ENCODE measurements around the gene POLR2B.
A peak's percentile ranks its signal among the peaks of the same experiment; 100 is the strongest.

The POLR2B gene

DNA sequence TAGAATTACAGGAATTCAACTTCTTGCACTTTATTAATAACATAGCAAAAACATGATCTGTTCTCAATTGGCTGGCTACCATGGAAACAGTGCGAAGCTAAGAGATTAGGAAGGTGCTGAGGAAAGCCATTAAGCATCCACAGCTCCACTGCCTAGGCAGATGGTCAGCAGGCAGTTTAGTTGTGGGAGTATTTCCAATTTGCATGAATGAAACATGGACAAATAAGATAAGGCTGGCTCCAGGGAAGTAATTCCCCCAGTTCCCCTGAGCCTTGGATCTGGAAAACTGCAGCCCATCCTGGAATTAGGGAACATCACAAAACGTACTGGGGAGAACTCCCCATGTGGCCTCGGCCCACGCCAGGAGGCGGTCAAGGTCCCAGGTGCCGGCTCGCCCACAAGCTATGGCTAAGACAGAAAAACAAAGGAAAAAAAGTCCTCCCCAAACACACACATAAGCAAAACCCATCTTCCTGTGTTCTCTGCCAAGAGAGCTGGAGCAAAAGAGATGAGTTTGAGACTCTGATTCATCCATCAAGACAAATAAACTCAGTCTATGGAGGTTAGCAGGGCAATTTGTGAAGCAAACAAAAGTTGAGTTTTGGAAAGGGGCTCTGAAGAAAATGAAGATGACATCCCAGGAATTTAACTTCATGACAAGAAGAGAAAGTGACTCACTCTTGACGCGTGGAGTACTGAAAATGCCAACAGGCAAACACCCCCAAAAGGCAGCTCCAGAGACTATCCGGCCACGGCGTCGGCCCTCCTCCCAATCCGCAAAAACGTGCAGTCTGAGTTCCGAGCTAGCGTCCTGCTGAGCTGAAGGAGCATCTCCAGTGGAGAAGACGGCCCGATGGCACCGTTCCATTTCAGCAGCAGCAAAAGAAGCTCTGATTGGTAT lies 86.4 kb downstream of the POLR2B start:
- Histone ChIP-seq H3K27ac (ENCODE audit: extremely low read depth, low read depth, low read length) (no peak overlapping the region), H3K4me1 (ENCODE audit: control insufficient read depth, insufficient read depth, low read length) (peaks cover 11% of the 10 kb centered on the region), H3K4me3 (ENCODE audit: low read depth, low read length) (no peak overlapping the region), H3K36me3 (ENCODE audit: control insufficient read depth in 2 of 2, insufficient read depth in 1 of 2, low read length in 2 of 2) (no peaks in the 10 kb centered on the region), H3K9me3 (ENCODE audit: control insufficient read depth, insufficient read depth, low read depth, low read length) (no peaks in the 10 kb centered on the region)
- TF ChIP-seq ZNF266 (tag by site-specific recombination; IDR thresholded peaks at IDR 0.05; ENCODE audit: low read depth) (no peak), ZBTB17 (tag by site-specific recombination; IDR thresholded peaks at IDR 0.05) (peak; percentile 24; the same call in 1 of the 2 replicates)
- TF ChIP-seq, protein P1, sequence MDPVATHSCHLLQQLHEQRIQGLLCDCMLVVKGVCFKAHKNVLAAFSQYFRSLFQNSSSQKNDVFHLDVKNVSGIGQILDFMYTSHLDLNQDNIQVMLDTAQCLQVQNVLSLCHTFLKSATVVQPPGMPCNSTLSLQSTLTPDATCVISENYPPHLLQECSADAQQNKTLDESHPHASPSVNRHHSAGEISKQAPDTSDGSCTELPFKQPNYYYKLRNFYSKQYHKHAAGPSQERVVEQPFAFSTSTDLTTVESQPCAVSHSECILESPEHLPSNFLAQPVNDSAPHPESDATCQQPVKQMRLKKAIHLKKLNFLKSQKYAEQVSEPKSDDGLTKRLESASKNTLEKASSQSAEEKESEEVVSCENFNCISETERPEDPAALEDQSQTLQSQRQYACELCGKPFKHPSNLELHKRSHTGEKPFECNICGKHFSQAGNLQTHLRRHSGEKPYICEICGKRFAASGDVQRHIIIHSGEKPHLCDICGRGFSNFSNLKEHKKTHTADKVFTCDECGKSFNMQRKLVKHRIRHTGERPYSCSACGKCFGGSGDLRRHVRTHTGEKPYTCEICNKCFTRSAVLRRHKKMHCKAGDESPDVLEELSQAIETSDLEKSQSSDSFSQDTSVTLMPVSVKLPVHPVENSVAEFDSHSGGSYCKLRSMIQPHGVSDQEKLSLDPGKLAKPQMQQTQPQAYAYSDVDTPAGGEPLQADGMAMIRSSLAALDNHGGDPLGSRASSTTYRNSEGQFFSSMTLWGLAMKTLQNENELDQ (tag by site-specific recombination; IDR thresholded peaks at IDR 0.05; ENCODE audit: low read depth): no peak
- CTCF ChIA-PET: no interaction called here
- POLR2A ChIA-PET: no interaction called here

DNA sequence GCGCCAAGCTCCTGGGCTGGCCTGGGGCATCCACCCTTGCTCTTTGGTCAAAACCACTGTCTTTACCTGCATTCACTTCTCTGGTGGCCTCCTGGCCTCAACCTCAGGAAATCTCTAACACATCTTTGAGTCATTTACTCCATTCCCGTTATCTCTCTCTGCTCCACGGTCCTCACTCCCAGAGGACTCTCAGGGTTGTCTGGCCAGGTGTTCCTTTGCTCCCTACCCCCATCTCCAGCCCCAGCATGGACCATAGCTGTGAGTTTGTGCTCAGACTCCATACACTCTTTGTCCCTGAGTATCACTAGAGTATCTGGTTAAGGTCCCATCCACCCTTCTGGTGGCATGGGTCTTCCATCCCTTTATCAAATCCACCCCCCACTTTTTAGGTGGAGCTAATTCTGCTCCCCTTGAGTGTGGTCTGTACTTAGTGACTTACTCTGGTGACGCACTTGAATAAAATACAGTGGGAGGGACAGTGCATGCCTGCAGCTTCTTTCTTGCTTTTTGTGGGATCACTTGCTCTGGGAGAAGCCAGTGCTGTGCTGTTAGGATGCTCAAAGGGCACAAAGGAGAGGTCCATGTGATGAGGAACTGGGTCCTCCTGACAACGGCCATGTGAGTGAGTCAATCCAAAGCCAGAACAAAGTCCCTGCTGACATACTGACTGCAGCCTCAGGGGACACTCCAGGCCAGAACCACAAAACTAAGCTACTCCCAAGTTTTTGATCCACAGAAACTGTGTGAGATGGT lies 87.2 kb downstream of the POLR2B start:
- no peaks in the 10 kb centered on the region for H3K9me3 ChIP-seq (ENCODE audit: control insufficient read depth, insufficient read depth, low read depth, low read length)
- CTCF ChIA-PET: no interaction called here
- peaks cover 11% of the 10 kb centered on the region for H3K4me1 ChIP-seq (ENCODE audit: control insufficient read depth, insufficient read depth, low read length)
- POLR2A ChIA-PET: interaction anchor here (0.7 kb wide), 1 partner anchor 344 kb away, joined by 7 read pairs; no protein-coding TSS in a partner anchor
- no peak for TF ChIP-seq ZNF221 (tag by site-specific recombination; IDR thresholded peaks at IDR 0.05; ENCODE audit: borderline replicate concordance)
- TF ChIP-seq ZNF830 (tag by site-specific recombination; IDR thresholded peaks at IDR 0.05; ENCODE audit: low read depth): no peak
- TF ChIP-seq OSR2 (tag by site-specific recombination; IDR thresholded peaks at IDR 0.05): 0 out of 2 replicates have a peak, but pooled peaks have one; percentile 18
- TF ChIP-seq ZBTB26 (tag by site-specific recombination; optimal IDR thresholded peaks at IDR 0.05): no peak
- TF ChIP-seq ZNF510 (tag by site-specific recombination; IDR thresholded peaks at IDR 0.05; ENCODE audit: insufficient replicate concordance): no peak
- TF ChIP-seq, protein P2, sequence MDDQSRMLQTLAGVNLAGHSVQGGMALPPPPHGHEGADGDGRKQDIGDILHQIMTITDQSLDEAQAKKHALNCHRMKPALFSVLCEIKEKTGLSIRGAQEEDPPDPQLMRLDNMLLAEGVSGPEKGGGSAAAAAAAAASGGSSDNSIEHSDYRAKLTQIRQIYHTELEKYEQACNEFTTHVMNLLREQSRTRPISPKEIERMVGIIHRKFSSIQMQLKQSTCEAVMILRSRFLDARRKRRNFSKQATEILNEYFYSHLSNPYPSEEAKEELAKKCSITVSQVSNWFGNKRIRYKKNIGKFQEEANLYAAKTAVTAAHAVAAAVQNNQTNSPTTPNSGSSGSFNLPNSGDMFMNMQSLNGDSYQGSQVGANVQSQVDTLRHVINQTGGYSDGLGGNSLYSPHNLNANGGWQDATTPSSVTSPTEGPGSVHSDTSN (CRISPR knock-in tag; IDR thresholded peaks at IDR 0.05): no peak
- 0 out of 2 replicates have a peak, but pooled peaks have one; percentile 3 for TF ChIP-seq ZBTB17 (tag by site-specific recombination; IDR thresholded peaks at IDR 0.05)
- TF ChIP-seq SETDB1 (IDR thresholded peaks at IDR 0.05; ENCODE audit: insufficient read length, low read length): no peak
- H3K27ac ChIP-seq (ENCODE audit: extremely low read depth, low read depth, low read length): no peak overlapping the region
- no peak overlapping the region for H3K4me3 ChIP-seq (ENCODE audit: low read depth, low read length)
- no peaks in the 10 kb centered on the region for H3K36me3 ChIP-seq (ENCODE audit: control insufficient read depth in 2 of 2, insufficient read depth in 1 of 2, low read length in 2 of 2)

GRCh38 chr4:57068237-57068981 lies 89.7 kb downstream of the POLR2B start:
- ChIA-PET POLR2A (interaction anchor here (0.8 to 1.0 kb wide), 4 partner anchors 10 to 51 kb away, joined by 4 to 8 read pairs (median 4); no protein-coding TSS in a partner anchor), CTCF (interaction anchor here (1.3 kb wide), 2 partner anchors 30 to 95 kb away, joined by 3 to 4 read pairs; no protein-coding TSS in a partner anchor)
- H3K27ac ChIP-seq (ENCODE audit: extremely low read depth, low read depth, low read length): no peak overlapping the region; the same call in 1 of the 2 replicates
- H3K4me3 ChIP-seq (ENCODE audit: low read depth, low read length): no peak overlapping the region
- peaks cover 7% of the 10 kb centered on the region for H3K4me1 ChIP-seq (ENCODE audit: control insufficient read depth, insufficient read depth, low read length)
- no peaks in the 10 kb centered on the region for H3K36me3 ChIP-seq (ENCODE audit: control insufficient read depth in 2 of 2, insufficient read depth in 1 of 2, low read length in 2 of 2)
- H3K9me3 ChIP-seq (ENCODE audit: control insufficient read depth, insufficient read depth, low read depth, low read length): no peaks in the 10 kb centered on the region
- 0 out of 2 replicates have a peak, but pooled peaks have one; percentile 7 for TF ChIP-seq PRDM1 (tag by site-specific recombination; IDR thresholded peaks at IDR 0.05)
- peak; percentile 73 for TF ChIP-seq SP7 (tag by site-specific recombination; IDR thresholded peaks at IDR 0.05)
- peak; percentile 62 for TF ChIP-seq PRDM10 (tag by site-specific recombination; IDR thresholded peaks at IDR 0.05)
- TF ChIP-seq ZNF558 (tag by site-specific recombination; IDR thresholded peaks at IDR 0.05): no peak
